Caco-2 (cell line): ENCODE measurements around the gene BOLL. TPM values are rescaled to one million over a fixed set of nuclear protein-coding genes. Genes with fewer than 3 reads are reported as not detected.
"Not testable (repeated sequence)": the region's sequence is repeated elsewhere in the genome, so short reads cannot be mapped to it uniquely, and the experiment has no call there.

Source experiments
- Bru-seq: library from RNA; stranded (reverse); fragments of 400-500 nt; gene quantifications from one replicate; lab custom pipeline; 2021; lab: Mats Ljungman, UMichigan
- BruChase-seq, 2 experiments: library from RNA; stranded (reverse); fragments of 400-500 nt; gene quantifications; one replicate each; lab custom pipeline; 2021; lab: Mats Ljungman, UMichigan
- BruUV-seq: library from RNA; stranded (reverse); fragments of 400-500 nt; replicated peaks from 2 replicates; lab custom pipeline; 2021; lab: Mats Ljungman, UMichigan
- CTCF ChIA-PET: fragments of 300-600 bp; sonication (Branson Sonifier 250); formaldehyde crosslinking; loops from one replicate; lab custom pipeline; 2022; ENCODE audit warnings: antibody characterized with exemption; lab: Charles Lee
- POLR2A ChIA-PET: fragments of 300-600 bp; sonication (Branson Sonifier 250); formaldehyde crosslinking; loops from one replicate; lab custom pipeline; 2022; ENCODE audit warnings: antibody characterized with exemption; lab: Charles Lee
- DNase-seq, 2 experiments: peaks; one replicate each; pipeline versions ENCODE4 v3.0.0 to v3.0.0-alpha.2; 2020 to 2022
- H3K27me3 ChIP-seq: replicated peaks from 2 replicates; pipeline ENCODE4 v1.6.0; 2011; ENCODE audit warnings: low read length; ENCODE audit not compliant: control insufficient read depth, insufficient read depth
- H3K36me3 ChIP-seq: 2 replicates; pipeline ENCODE4 v1.5.1; 2011; ENCODE audit warnings: low read length; ENCODE audit not compliant: control insufficient read depth, insufficient read depth
- H3K4me1 ChIP-seq: fragments of 250-450 bp; sonication (Bioruptor Pico); 2 replicates; pipeline ENCODE4 v1.5.1; 2020; ENCODE audit warnings: mild to moderate bottlenecking
- H3K4me3 ChIP-seq: 2 replicates; pipeline ENCODE4 v1.5.1; 2011; ENCODE audit warnings: low read depth, mild to moderate bottlenecking, control low read depth, low read length
- H3K9me3 ChIP-seq: fragments of 250-450 bp; sonication (Bioruptor Pico); 2 replicates; pipeline ENCODE4 v1.5.1; 2020; ENCODE audit warnings: mild to moderate bottlenecking, moderate library complexity
- H3K27ac Mint-ChIP-seq: one replicate; pipeline ENCODE4 v1.8.0; 2022; ENCODE audit warnings: mixed read lengths; ENCODE audit not compliant: unreplicated experiment
- H3K27me3 Mint-ChIP-seq: one replicate; pipeline ENCODE4 v1.8.0; 2022; ENCODE audit warnings: mixed read lengths; ENCODE audit not compliant: insufficient read depth, unreplicated experiment
- H3K36me3 Mint-ChIP-seq: one replicate; pipeline ENCODE4 v1.8.0; 2022; ENCODE audit warnings: mild to moderate bottlenecking, mixed read lengths; ENCODE audit not compliant: insufficient read depth, unreplicated experiment
- H3K4me1 Mint-ChIP-seq: one replicate; pipeline ENCODE4 v1.8.0; 2022; ENCODE audit warnings: low read depth, mixed read lengths; ENCODE audit not compliant: unreplicated experiment
- H3K4me3 Mint-ChIP-seq: one replicate; pipeline ENCODE4 v1.8.0; 2022; ENCODE audit warnings: mild to moderate bottlenecking, moderate library complexity, mixed read lengths; ENCODE audit not compliant: unreplicated experiment
- H3K9me3 Mint-ChIP-seq: one replicate; pipeline ENCODE4 v1.8.0; 2022; ENCODE audit warnings: mixed read lengths; ENCODE audit not compliant: unreplicated experiment
- CTCF ChIP-seq, 2 experiments: fragments of 200-600 bp in 1 of 2; IDR thresholded peaks; 1 replicate in 1 of 2; 2 replicates in 1 of 2; pipeline versions ENCODE4 v1.5.1 to v1.8.0; 2011 to 2022; ENCODE audit warnings: antibody characterized with exemption in 1 of 2, control low read depth in 1 of 2, inconsistent platforms in 1 of 2, low read depth in 1 of 2, low read length in 1 of 2, mild to moderate bottlenecking in 1 of 2, moderate library complexity in 1 of 2; ENCODE audit not compliant: insufficient read depth in 1 of 2, severe bottlenecking in 1 of 2, unreplicated experiment in 1 of 2
- intact Hi-C: fragments of 100-400 bp; cut with micrococcal nuclease; formaldehyde crosslinking; loops from one replicate; pipeline ENCODE4 v1.10.0; 2022; ENCODE audit not compliant: unreplicated experiment
- long read RNA-seq: library from polyadenylated mRNA; stranded (forward); transcript quantifications from one replicate; pipeline ENCODE4 v2.0.0, GENCODE V29; 2022
- total RNA-seq: library from RNA; stranded (reverse); gene quantifications from 2 replicates; pipeline ENCODE4 v1.2.3, GENCODE V29; 2022

BOLL gene
- not detected in 2 replicates for total RNA-seq
- percentile 3 among the genes with signal in this experiment for Bru-seq, nascent RNA
- percentile 1 among the genes with signal in this experiment for BruChase-seq, experiment 1, labeled RNA remaining after a 2-hour chase
- not detected for BruChase-seq, experiment 2, labeled RNA remaining after a 6-hour chase
- long read RNA-seq, result 0 reads

GRCh38 chr2:197784956-197785941, at the start of gene BOLL:
TSS of gene BOLL (minus strand) at chr2:197785319. CDS start at chr2:197781850, 3,469 bp downstream.
- no peak for TF ChIP-seq CTCF (IDR thresholded peaks at IDR 0.05; ENCODE audit: insufficient read depth in 1 of 2, low read depth in 1 of 2, low read length in 1 of 2, severe bottlenecking in 1 of 2, unreplicated experiment in 1 of 2)
- no peaks in the 10 kb centered on the region for H3K9me3 ChIP-seq
- intact Hi-C loops, result no loop called here
- H3K27me3 ChIP-seq, result no peaks in the 10 kb centered on the region
- DNase-seq, result no peak
- no peaks in the 10 kb centered on the region for H3K4me1 ChIP-seq
- H3K4me3 Mint-ChIP-seq, result no peak within 1 kb of the TSS
- no peaks in the 10 kb centered on the region for H3K36me3 ChIP-seq
- H3K27ac Mint-ChIP-seq, result no peak within 1 kb of the TSS
- H3K9me3 Mint-ChIP-seq, result no peaks in the 10 kb centered on the region
- ChIA-PET CTCF (no interaction called here), POLR2A (no interaction called here)
- no peaks in the 10 kb centered on the region for H3K36me3 Mint-ChIP-seq
- no peaks in the 10 kb centered on the region for H3K4me1 Mint-ChIP-seq
- no TSS peak for BruUV-seq
- no peaks in the 10 kb centered on the region for H3K27me3 Mint-ChIP-seq
- no peak within 1 kb of the TSS for H3K4me3 ChIP-seq

GRCh38 chr2:197834771-197835170, 49.7 kb upstream of the BOLL start:
- BruUV-seq, H3K9me3 ChIP-seq, H3K4me1 ChIP-seq, H3K27me3 Mint-ChIP-seq, H3K27me3 ChIP-seq, H3K4me1 Mint-ChIP-seq, H3K36me3 ChIP-seq, H3K4me3 ChIP-seq, H3K36me3 Mint-ChIP-seq, DNase-seq, H3K4me3 Mint-ChIP-seq, intact Hi-C loops, POLR2A ChIA-PET, CTCF ChIA-PET, H3K27ac Mint-ChIP-seq: not testable (repeated sequence)
- H3K9me3 Mint-ChIP-seq, result peaks cover 13% of the 10 kb centered on the region

- Mint-ChIP-seq H3K9me3 (peaks cover 13% of the 10 kb centered on the region), H3K27ac (no peak overlapping the region), H3K4me1 (no peaks in the 10 kb centered on the region), H3K27me3 (peaks cover 10% of the 10 kb centered on the region), H3K36me3 (no peaks in the 10 kb centered on the region), H3K4me3 (no peak overlapping the region)
- Histone ChIP-seq H3K4me1 (no peaks in the 10 kb centered on the region), H3K36me3 (no peaks in the 10 kb centered on the region), H3K9me3 (no peaks in the 10 kb centered on the region), H3K4me3 (no peak overlapping the region), H3K27me3 (no peaks in the 10 kb centered on the region)
- DNase-seq, result no peak
- BruUV-seq, result no TSS peak
- ChIA-PET CTCF (no interaction called here), POLR2A (no interaction called here)
- TF ChIP-seq CTCF (IDR thresholded peaks at IDR 0.05; ENCODE audit: insufficient read depth in 1 of 2, low read depth in 1 of 2, low read length in 1 of 2, severe bottlenecking in 1 of 2, unreplicated experiment in 1 of 2), result no peak
- intact Hi-C loops, result no loop called here
These were observed 43.5 kb upstream of the BOLL start for GRCh38 chr2:197828464-197829135.
